ENCODE results near the gene ABCD3. TPM values are rescaled to one million over a fixed set of nuclear protein-coding genes. Genes with fewer than 3 reads are reported as not detected.
"Not testable (repeated sequence)": the region's sequence is repeated elsewhere in the genome, so short reads cannot be mapped to it uniquely, and the experiment has no call there.

Gene ABCD3
- total RNA-seq, 4 donors from 2014 or later: 37.2 to 88.3 (median 58.1) TPM

- WGBS, 2 donors (ENCODE audit: low coverage in 1 of 2): 93 to 95% methylated on average over 2 of the region's 2 CpGs
- in situ Hi-C loops (cut with MboI; ENCODE audit: low pct_ligation_motif_present in 1 of 4, low pct_unique_long_range_greater_than_20kb in 1 of 4, low sequenced_read_pairs in 3 of 4) (no loop called here), intact Hi-C loops (cut with DNase I; ENCODE audit: low total_unique reads) (no loop called here)
- TF ChIP-seq CTCF (IDR thresholded peaks at IDR 0.05) (no peak), EP300 (IDR thresholded peaks at IDR 0.05; ENCODE audit: low read depth) (no peak), POLR2A (IDR thresholded peaks at IDR 0.05) (no peak), POLR2AphosphoS5 (IDR thresholded peaks at IDR 0.05) (no peak)
- Histone ChIP-seq H3K4me3 (no peak overlapping the region), H3K27ac (no peak overlapping the region), H3K4me1 (peaks cover 0 to 9% (median 6%) of the 10 kb centered on the region in 4 donors), H3K9me3 (peaks cover 0 to 3% of the 10 kb centered on the region in 2 donors), H3K36me3 (no peaks in the 10 kb centered on the region), H3K27me3 (no peaks in the 10 kb centered on the region)
- DNase-seq: no peak
Measured at GRCh38 chr1:94565901-94566300, 147.7 kb downstream of the ABCD3 start.

GRCh38 chr1:94566436-94566835 is 148.2 kb downstream of the ABCD3 start:
- H3K27me3 ChIP-seq; H3K9me3 ChIP-seq; H3K27ac ChIP-seq; H3K4me1 ChIP-seq; in situ Hi-C loops (cut with MboI; ENCODE audit: low pct_ligation_motif_present in 1 of 4, low pct_unique_long_range_greater_than_20kb in 1 of 4, low sequenced_read_pairs in 3 of 4); DNase-seq; H3K36me3 ChIP-seq; H3K4me3 ChIP-seq; intact Hi-C loops (cut with DNase I; ENCODE audit: low total_unique reads): not testable (repeated sequence)
- WGBS, 2 donors (ENCODE audit: low coverage in 1 of 2): 32 to 49% methylated on average over 5 of the region's 5 CpGs

DNA sequence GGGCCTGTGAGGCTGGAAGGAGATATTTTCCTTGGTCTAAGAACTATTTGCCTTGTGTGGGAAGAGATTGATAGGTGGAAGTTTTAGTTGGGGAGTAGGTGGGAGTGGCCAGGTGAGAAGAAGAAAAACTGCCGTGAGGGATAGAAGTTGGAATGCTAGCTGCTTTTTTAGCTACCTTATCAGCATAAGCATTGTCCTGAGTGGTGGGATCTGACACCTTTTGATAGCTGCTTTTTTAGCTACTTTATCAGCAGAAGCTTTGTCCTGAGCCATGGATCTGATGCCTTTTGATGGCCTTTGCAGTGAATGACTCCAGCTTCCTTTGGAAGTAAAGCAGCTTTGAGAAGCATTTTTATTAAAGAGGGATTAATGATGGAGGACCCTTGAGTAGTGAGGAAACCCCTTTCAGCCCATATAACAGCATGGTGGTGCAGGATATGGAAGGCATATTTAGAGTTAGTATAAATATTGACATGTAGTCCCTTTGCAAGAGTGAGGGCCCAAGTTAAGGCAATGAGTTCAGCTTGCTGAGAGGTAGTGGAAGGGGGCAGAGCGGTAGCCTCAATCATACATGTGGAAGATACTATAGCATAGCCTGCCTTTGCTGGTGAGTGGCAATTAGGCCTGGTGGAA is 149.9 kb downstream of the ABCD3 start:
- H3K27me3 ChIP-seq; H3K9me3 ChIP-seq; in situ Hi-C loops (cut with MboI; ENCODE audit: low pct_ligation_motif_present in 1 of 4, low pct_unique_long_range_greater_than_20kb in 1 of 4, low sequenced_read_pairs in 3 of 4); intact Hi-C loops (cut with DNase I; ENCODE audit: low total_unique reads); DNase-seq; H3K27ac ChIP-seq; H3K36me3 ChIP-seq; H3K4me1 ChIP-seq; H3K4me3 ChIP-seq: not testable (repeated sequence)
- WGBS, 2 donors (ENCODE audit: low coverage in 1 of 2): 82 to 94% methylated on average over 1 to 2 of the region's 2 CpGs

Other genes starting within 250 kb of the ABCD3 start
- gene ARHGAP29, start 180.8 kb upstream of the ABCD3 start, total RNA-seq: 1 to 10 TPM; 4.1 to 8.9 (median 5.4) TPM
- gene F3, start 123.4 kb downstream of the ABCD3 start, total RNA-seq: 100 to 1,000 TPM in 1 of 4 donors, 10 to 100 TPM in 3; 35.9 to 105 (median 59.3) TPM